Peyer's patch (tissue), 4 donors: ENCODE data around the gene PIGL. TPM values are rescaled to one million over a fixed set of nuclear protein-coding genes. Genes with fewer than 3 reads are reported as not detected.

ENCODE experiments used
- DNase-seq, 3 donors: peaks; one replicate each; pipeline ENCODE4 v3.0.0-alpha.2; 2017 to 2019
- H3K27ac ChIP-seq, 4 donors: fragments of 200-600 bp; sonication (generic); one replicate each; pipeline ENCODE4 v1.5.1; 2016 to 2019
- H3K27me3 ChIP-seq, 2 donors: fragments of 200-600 bp; sonication (generic); one replicate each; pipeline ENCODE4 v1.5.1; 2019
- H3K36me3 ChIP-seq, 3 donors: fragments of 200-600 bp; sonication (generic); one replicate each; pipeline ENCODE4 v1.5.1; 2016 to 2019
- H3K4me1 ChIP-seq, 4 donors: fragments of 200-600 bp; sonication (generic); one replicate each; pipeline ENCODE4 v1.5.1; 2016 to 2019
- H3K4me3 ChIP-seq, 4 donors: fragments of 200-600 bp; sonication (generic); 1 replicate in 3 of 4; 2 replicates in 1 of 4; pipeline ENCODE4 v1.5.1; 2016 to 2019; ENCODE audit warnings: mild to moderate bottlenecking in 1 of 4
- H3K9me3 ChIP-seq, 4 donors: fragments of 200-600 bp; sonication (generic); one replicate each; pipeline ENCODE4 v1.5.1; 2016 to 2019; ENCODE audit warnings: mild to moderate bottlenecking in 1 of 4
- CTCF ChIP-seq, 6 experiments: fragments of 450-650 bp in 4 of 6; fragments of 200-600 bp in 2 of 6; sonication (generic) in 1 of 6; IDR thresholded peaks; one replicate each; pipeline ENCODE4 v1.5.1; 2017 to 2019; ENCODE audit warnings: antibody characterized with exemption in 6 of 6, mild to moderate bottlenecking in 3 of 6, moderate library complexity in 1 of 6
- POLR2A ChIP-seq, 2 donors: fragments of 450-650 bp; IDR thresholded peaks; one replicate each; pipeline ENCODE4 v1.5.1; 2017; ENCODE audit warnings: antibody characterized with exemption in 2 of 2, mild to moderate bottlenecking in 2 of 2, moderate library complexity in 2 of 2
- total RNA-seq, 4 donors: library from RNA; depleted of rRNA; stranded (reverse); fragments of >200 nt; gene quantifications; one replicate each; pipeline ENCODE4 v1.1.0, GENCODE V29; 2016

Gene PIGL
- total RNA-seq, 4 donors from 2014 or later: 77.1 to 491 (median 144) TPM

- Histone ChIP-seq H3K27ac (no peak overlapping the region), H3K4me1 (no peaks in the 10 kb centered on the region), H3K27me3 (no peaks in the 10 kb centered on the region), H3K36me3 (no peaks in the 10 kb centered on the region), H3K9me3 (no peaks in the 10 kb centered on the region), H3K4me3 (no peak overlapping the region)
- peak in 1 of 3 donors; percentile 23 for DNase-seq
- TF ChIP-seq CTCF (IDR thresholded peaks at IDR 0.05): no peak
- no peak for TF ChIP-seq POLR2A (IDR thresholded peaks at IDR 0.05)
These were observed 55.3 kb downstream of the PIGL start for GRCh38 chr17:16272111-16272840.

- no peak for DNase-seq
- Histone ChIP-seq H3K36me3 (no peaks in the 10 kb centered on the region), H3K9me3 (no peaks in the 10 kb centered on the region), H3K27ac (no peak overlapping the region), H3K27me3 (no peaks in the 10 kb centered on the region), H3K4me3 (no peak overlapping the region), H3K4me1 (no peaks in the 10 kb centered on the region)
- no peak for TF ChIP-seq POLR2A (IDR thresholded peaks at IDR 0.05)
- TF ChIP-seq CTCF (IDR thresholded peaks at IDR 0.05): no peak
These were observed 56.5 kb downstream of the PIGL start for GRCh38 chr17:16273499-16273898.

GRCh38 chr17:16273929-16274339 lies 56.9 kb downstream of the PIGL start:
- Histone ChIP-seq H3K27ac (no peak overlapping the region), H3K36me3 (no peaks in the 10 kb centered on the region), H3K4me1 (no peaks in the 10 kb centered on the region), H3K4me3 (no peak overlapping the region), H3K27me3 (no peaks in the 10 kb centered on the region), H3K9me3 (no peaks in the 10 kb centered on the region)
- TF ChIP-seq CTCF (IDR thresholded peaks at IDR 0.05) (no peak), POLR2A (IDR thresholded peaks at IDR 0.05) (no peak)
- DNase-seq: peak in 1 of 3 donors; percentile 31

- H3K4me3 ChIP-seq: no peak overlapping the region
- no peaks in the 10 kb centered on the region for H3K27me3 ChIP-seq
- no peak overlapping the region for H3K27ac ChIP-seq
- no peak for DNase-seq
- H3K36me3 ChIP-seq: no peaks in the 10 kb centered on the region
- no peaks in the 10 kb centered on the region for H3K4me1 ChIP-seq
- H3K9me3 ChIP-seq: no peaks in the 10 kb centered on the region
- TF ChIP-seq POLR2A (IDR thresholded peaks at IDR 0.05): no peak
- no peak for TF ChIP-seq CTCF (IDR thresholded peaks at IDR 0.05)
These were observed 58.0 kb downstream of the PIGL start for GRCh38 chr17:16275024-16275423.

- Histone ChIP-seq H3K27me3 (no peaks in the 10 kb centered on the region), H3K4me1 (no peaks in the 10 kb centered on the region), H3K27ac (no peak overlapping the region), H3K4me3 (no peak overlapping the region), H3K9me3 (no peaks in the 10 kb centered on the region), H3K36me3 (no peaks in the 10 kb centered on the region)
- no peak for DNase-seq
- no peak for TF ChIP-seq POLR2A (IDR thresholded peaks at IDR 0.05)
- TF ChIP-seq CTCF (IDR thresholded peaks at IDR 0.05): no peak
These were observed 60.2 kb downstream of the PIGL start for GRCh38 chr17:16277163-16277562.
